GM03348 (cell line): ENCODE results near the gene PDE12.
"Not testable (repeated sequence)": the region's sequence is repeated elsewhere in the genome, so short reads cannot be mapped to it uniquely, and the experiment has no call there.

Experiments used
- DNase-seq: peaks from one replicate; pipeline ENCODE4 v3.0.0; 2012; ENCODE audit warnings: low spot score

The PDE12 gene

GRCh38 chr3:57583544-57583943, 27.5 kb downstream of the PDE12 start:
- no peak for DNase-seq

GRCh38 chr3:57586778-57587177, 30.7 kb downstream of the PDE12 start:
- no peak for DNase-seq

- DNase-seq = no peak
These were observed 31.8 kb downstream of the PDE12 start for GRCh38 chr3:57587905-57588304.

GRCh38 chr3:57592306-57592705, 36.2 kb downstream of the PDE12 start:
- no peak for DNase-seq

- no peak for DNase-seq
These were observed 38.1 kb downstream of the PDE12 start for GRCh38 chr3:57594144-57594543.

- DNase-seq = no peak
These were observed 38.5 kb downstream of the PDE12 start for GRCh38 chr3:57594576-57594975.

GRCh38 chr3:57596495-57597126, 40.5 kb downstream of the PDE12 start:
- peak; percentile 92 for DNase-seq

GRCh38 chr3:57597127-57597923, 41.3 kb downstream of the PDE12 start, which contains the start of gene ARF4:
ARF4 (minus strand) TSS chr3:57597344; CDS start chr3:57597140, 204 bp downstream.
- peak; percentile 99 for DNase-seq

GRCh38 chr3:57598765-57599360, 42.8 kb downstream of the PDE12 start:
- no peak for DNase-seq

GRCh38 chr3:57600195-57600594, 44.1 kb downstream of the PDE12 start:
- DNase-seq = no peak

- no peak for DNase-seq
These were observed 48.9 kb downstream of the PDE12 start for GRCh38 chr3:57604971-57605370.

GRCh38 chr3:57605683-57606082, 49.6 kb downstream of the PDE12 start:
- no peak for DNase-seq

- DNase-seq = not testable (repeated sequence)
These were observed 55.8 kb downstream of the PDE12 start for GRCh38 chr3:57611870-57612269.

- no peak for DNase-seq
These were observed 60.2 kb downstream of the PDE12 start for GRCh38 chr3:57616233-57616632.
